ENCODE measurements around the gene OXLD1. TPM values are rescaled to one million over a fixed set of nuclear protein-coding genes. Genes with fewer than 3 reads are reported as not detected.
A peak's percentile ranks its signal among the peaks of the same experiment; 100 is the strongest.

Gene OXLD1
- total RNA-seq, 4 donors from 2014 or later, result 24.5 to 40.5 (median 31.1) TPM

- Histone ChIP-seq H3K27ac (replicated peaks in 1 of 4) (no peak overlapping the region), H3K9me3 (no peaks in the 10 kb centered on the region), H3K36me3 (peaks cover 11 to 47% (median 43%) of the 10 kb centered on the region in 4 donors), H3K27me3 (peaks cover 0 to 6% (median 0%) of the 10 kb centered on the region in 4 donors), H3K4me3 (no peak overlapping the region), H3K4me1 (peaks cover 39 to 44% (median 39%) of the 10 kb centered on the region in 4 donors)
- TF ChIP-seq POLR2A (IDR thresholded peaks at IDR 0.05; ENCODE audit: low read depth) (no peak), CTCF (IDR thresholded peaks at IDR 0.05) (no peak), EP300 (IDR thresholded peaks at IDR 0.05) (no peak), POLR2AphosphoS5 (IDR thresholded peaks at IDR 0.05) (no peak)
- DNase-seq (ENCODE audit: extremely low spot score), result no peak
- intact Hi-C loops (cut with DNase I), result no loop called here
- WGBS, result 94% methylated on average over 14 of the region's 17 CpGs
Observed at GRCh38 chr17:81706232-81706611, 39.8 kb upstream of the OXLD1 start.

GRCh38 chr17:81705518-81706231 is 39.3 kb upstream of the OXLD1 start:
- H3K36me3 ChIP-seq, result peaks cover 12 to 53% (median 48%) of the 10 kb centered on the region in 4 donors
- no peak overlapping the region for H3K4me3 ChIP-seq
- DNase-seq (ENCODE audit: extremely low spot score), result no peak
- intact Hi-C loops (cut with DNase I), result no loop called here
- H3K27me3 ChIP-seq, result peaks cover 0 to 3% (median 0%) of the 10 kb centered on the region in 4 donors
- H3K27ac ChIP-seq (replicated peaks in 1 of 4), result no peak overlapping the region
- 92% methylated on average over 30 of the region's 30 CpGs for WGBS
- TF ChIP-seq POLR2A (IDR thresholded peaks at IDR 0.05; ENCODE audit: low read depth) (no peak), EP300 (IDR thresholded peaks at IDR 0.05) (no peak), CTCF (IDR thresholded peaks at IDR 0.05) (no peak), POLR2AphosphoS5 (IDR thresholded peaks at IDR 0.05) (no peak)
- H3K9me3 ChIP-seq, result no peaks in the 10 kb centered on the region
- H3K4me1 ChIP-seq, result peaks cover 39 to 44% (median 39%) of the 10 kb centered on the region in 4 donors

- peaks cover 16 to 69% (median 64%) of the 10 kb centered on the region in 4 donors for H3K36me3 ChIP-seq
- peaks cover 34 to 39% (median 36%) of the 10 kb centered on the region in 4 donors for H3K4me1 ChIP-seq
- DNase-seq (ENCODE audit: extremely low spot score), result no peak
- H3K27me3 ChIP-seq, result no peaks in the 10 kb centered on the region
- intact Hi-C loops (cut with DNase I), result no loop called here
- WGBS, result 54% methylated on average over 7 of the region's 27 CpGs
- peak overlapping the region; percentile 86 to 97 (median 92) for H3K27ac ChIP-seq (replicated peaks in 1 of 4)
- peak overlapping the region; percentile 67 to 87 (median 78) for H3K4me3 ChIP-seq
- H3K9me3 ChIP-seq, result no peaks in the 10 kb centered on the region
- TF ChIP-seq CTCF (IDR thresholded peaks at IDR 0.05), result no peak
- no peak for TF ChIP-seq EP300 (IDR thresholded peaks at IDR 0.05)
- no peak for TF ChIP-seq POLR2AphosphoS5 (IDR thresholded peaks at IDR 0.05)
- TF ChIP-seq POLR2A (IDR thresholded peaks at IDR 0.05; ENCODE audit: low read depth), result no peak
Observed at GRCh38 chr17:81703747-81704654, 37.6 kb upstream of the OXLD1 start.

- Histone ChIP-seq H3K27ac (replicated peaks in 1 of 4) (peak within 1 kb of the TSS; percentile 86 to 97 (median 92)), H3K9me3 (no peaks in the 10 kb centered on the region), H3K27me3 (no peaks in the 10 kb centered on the region), H3K4me1 (peaks cover 34 to 39% (median 36%) of the 10 kb centered on the region in 4 donors), H3K4me3 (peak within 1 kb of the TSS; percentile 67 to 87 (median 78)), H3K36me3 (peaks cover 20 to 76% (median 71%) of the 10 kb centered on the region in 4 donors)
- WGBS, result 0% methylated on average over 21 of the region's 102 CpGs
- intact Hi-C loops (cut with DNase I), result no loop called here
- DNase-seq (ENCODE audit: extremely low spot score), result peak; percentile 97
- TF ChIP-seq EP300 (IDR thresholded peaks at IDR 0.05), result no peak
- peak; percentile 97 to 100 for TF ChIP-seq POLR2AphosphoS5 (IDR thresholded peaks at IDR 0.05)
- TF ChIP-seq CTCF (IDR thresholded peaks at IDR 0.05), result peak; percentile 19 to 38 (median 33)
- peak; percentile 83 for TF ChIP-seq POLR2A (IDR thresholded peaks at IDR 0.05; ENCODE audit: low read depth)
Observed at GRCh38 chr17:81702934-81703746, 36.7 kb upstream of the OXLD1 start, which contains the start of gene MRPL12. MRPL12 (plus strand) TSS chr17:81703367; CDS start chr17:81703502, 135 bp downstream.
